Globus pallidus (tissue), 1 donor: ENCODE results near the gene UNKL.

Experiments
- DNase-seq: peaks from one replicate; pipeline ENCODE4 v3.0.0-alpha.2; 2015; ENCODE audit warnings: low spot score

The UNKL gene

GRCh38 chr16:1351215-1351581 lies 63.3 kb downstream of the UNKL start:
- no peak for DNase-seq

- no peak for DNase-seq
Measured at GRCh38 chr16:1350691-1351090, 63.8 kb downstream of the UNKL start.

- no peak for DNase-seq
Measured at GRCh38 chr16:1349951-1350350, 64.6 kb downstream of the UNKL start.

GRCh38 chr16:1349351-1349750 lies 65.2 kb downstream of the UNKL start:
- no peak for DNase-seq

- DNase-seq: no peak
Measured at GRCh38 chr16:1348926-1349325, 65.6 kb downstream of the UNKL start.

- no peak for DNase-seq
Measured at GRCh38 chr16:1348441-1348840, 66.1 kb downstream of the UNKL start.

GRCh38 chr16:1347962-1348361 lies 66.5 kb downstream of the UNKL start:
- DNase-seq: no peak

GRCh38 chr16:1347286-1347855 lies 67.1 kb downstream of the UNKL start:
- DNase-seq: no peak

GRCh38 chr16:1346422-1347285 lies 67.8 kb downstream of the UNKL start:
- no peak for DNase-seq

GRCh38 chr16:1345651-1346421 lies 68.7 kb downstream of the UNKL start:
- no peak for DNase-seq

- no peak for DNase-seq
Measured at GRCh38 chr16:1345087-1345486, 69.4 kb downstream of the UNKL start.

- no peak for DNase-seq
Measured at GRCh38 chr16:1344499-1344898, 70.0 kb downstream of the UNKL start.

GRCh38 chr16:1343428-1344242 lies 70.9 kb downstream of the UNKL start:
- no peak for DNase-seq

GRCh38 chr16:1342526-1343427 lies 71.7 kb downstream of the UNKL start:
- peak; percentile 83 for DNase-seq

GRCh38 chr16:1341495-1342420 lies 72.7 kb downstream of the UNKL start:
- DNase-seq: no peak

GRCh38 chr16:1340730-1341494 lies 73.6 kb downstream of the UNKL start:
- DNase-seq: no peak

GRCh38 chr16:1338855-1339675 lies 75.4 kb downstream of the UNKL start:
- no peak for DNase-seq

- no peak for DNase-seq
Measured at GRCh38 chr16:1338119-1338730, 76.3 kb downstream of the UNKL start.
